Measurements from ENCODE around the gene RAB27B.

DNA sequence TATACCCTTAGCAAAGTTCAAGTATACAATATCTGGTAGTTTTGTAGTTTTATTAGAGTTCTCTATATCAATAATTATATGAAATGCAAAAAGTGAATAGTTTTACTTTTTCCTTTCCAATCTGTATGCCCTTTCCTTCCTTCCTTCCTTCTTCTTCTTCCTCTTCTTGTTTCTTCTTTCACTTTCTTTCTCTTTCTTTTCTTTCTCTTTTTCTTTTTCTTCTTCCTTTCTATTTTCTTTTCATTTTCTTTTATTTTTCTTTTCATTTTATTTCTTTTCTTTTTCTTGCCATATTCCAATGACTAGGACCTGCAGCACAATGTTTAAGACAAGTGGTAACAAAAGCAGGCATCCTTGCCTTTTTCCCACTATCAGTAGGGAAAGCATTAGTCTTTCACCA is 71.2 kb downstream of the RAB27B start:
- TF ChIP-seq EZH2 (IDR thresholded peaks at IDR 0.05) (no peak), POLR2AphosphoS5 (IDR thresholded peaks at IDR 0.05; ENCODE audit: borderline replicate concordance, low read depth, low read length) (no peak), FOXP2 (optimal IDR thresholded peaks at IDR 0.05; ENCODE audit: control extremely low read depth, extremely low read length, insufficient read depth) (no peak)
